HG03103 (cell line): ENCODE data around the gene GOLGA8O.
"Not testable (repeated sequence)": the region's sequence is repeated elsewhere in the genome, so short reads cannot be mapped to it uniquely, and the experiment has no call there.

Experiments used
- ATAC-seq: cut with Tn5 transposase; IDR thresholded peaks from one replicate; pipeline ENCODE4 v1.9.1; 2021; ENCODE audit warnings: low read depth; ENCODE audit not compliant: unreplicated experiment

Gene GOLGA8O

GRCh38 chr15:32455534-32455933, at the start of gene GOLGA8O:
GOLGA8O (minus strand) TSS chr15:32455634; CDS start chr15:32455536, 98 bp downstream.
- ATAC-seq = not testable (repeated sequence)

- not testable (repeated sequence) for ATAC-seq
Measured at GRCh38 chr15:32504152-32504811, 48.8 kb upstream of the GOLGA8O start.

GRCh38 chr15:32502946-32503345, 47.5 kb upstream of the GOLGA8O start:
- ATAC-seq = not testable (repeated sequence)

GRCh38 chr15:32492768-32493167, 37.3 kb upstream of the GOLGA8O start:
- not testable (repeated sequence) for ATAC-seq

- ATAC-seq = not testable (repeated sequence)
Measured at GRCh38 chr15:32486474-32486873, 31.0 kb upstream of the GOLGA8O start.

- ATAC-seq = not testable (repeated sequence)
Measured at GRCh38 chr15:32483377-32483776, 27.9 kb upstream of the GOLGA8O start.

- not testable (repeated sequence) for ATAC-seq
Measured at GRCh38 chr15:32481683-32482082, 26.2 kb upstream of the GOLGA8O start.

GRCh38 chr15:32468076-32468475, 12.6 kb upstream of the GOLGA8O start:
- ATAC-seq = not testable (repeated sequence)

- not testable (repeated sequence) for ATAC-seq
Measured at GRCh38 chr15:32440445-32440977, 14.9 kb downstream of the GOLGA8O start.

- not testable (repeated sequence) for ATAC-seq
Measured at GRCh38 chr15:32434102-32434963, 21.1 kb downstream of the GOLGA8O start.

GRCh38 chr15:32427635-32428034, 27.8 kb downstream of the GOLGA8O start:
- ATAC-seq = not testable (repeated sequence)

GRCh38 chr15:32426511-32426910, 28.9 kb downstream of the GOLGA8O start:
- ATAC-seq = not testable (repeated sequence)

GRCh38 chr15:32407903-32408302, 47.5 kb downstream of the GOLGA8O start:
- ATAC-seq = not testable (repeated sequence)

- ATAC-seq = not testable (repeated sequence)
Measured at GRCh38 chr15:32403192-32403591, 52.2 kb downstream of the GOLGA8O start, which contains the start of gene GOLGA8K. GOLGA8K (minus strand) TSS chr15:32403292; CDS start chr15:32403194, 98 bp downstream.

- ATAC-seq = not testable (repeated sequence)
Measured at GRCh38 chr15:32396522-32396921, 58.9 kb downstream of the GOLGA8O start.
